SK-N-SH (cell line): ENCODE data around the gene GPR6.

ENCODE experiments used
- ELF1 ChIP-seq: IDR thresholded peaks from 2 replicates; pipeline ENCODE4 v1.4.0; 2012
- EP300 ChIP-seq, 2 experiments: IDR thresholded peaks; 2 replicates each; pipeline versions ENCODE4 v1.4.0 to v1.6.1; 2012; ENCODE audit warnings: borderline replicate concordance in 1 of 2, low read depth in 1 of 2, low read length in 1 of 2
- EZH2phosphoT487 ChIP-seq: fragments of 200-600 bp; sonication (generic); IDR thresholded peaks from 2 replicates; pipeline ENCODE4 v1.6.1; 2017; ENCODE audit warnings: low read depth, mixed run types, mild to moderate bottlenecking, antibody characterized with exemption, moderate library complexity, borderline replicate concordance
- FOXM1 ChIP-seq: IDR thresholded peaks from 2 replicates; pipeline ENCODE4 v1.4.0; 2012; ENCODE audit warnings: low read depth, mild to moderate bottlenecking
- MEF2A ChIP-seq: IDR thresholded peaks from 2 replicates; pipeline ENCODE4 v1.4.0; 2012; ENCODE audit warnings: low read depth, borderline replicate concordance
- RCOR1 ChIP-seq: fragments of 150-350 bp; IDR thresholded peaks from 2 replicates; pipeline ENCODE4 v1.6.1; 2017; ENCODE audit warnings: antibody characterized with exemption, low read length
- TAF1 ChIP-seq: IDR thresholded peaks from 2 replicates; pipeline ENCODE4 v1.6.1; 2012; ENCODE audit warnings: low read depth, mild to moderate bottlenecking, low read length, moderate library complexity, borderline replicate concordance
- USF2 ChIP-seq: fragments of 150-350 bp; IDR thresholded peaks from 2 replicates; pipeline ENCODE4 v1.6.1; 2017; ENCODE audit warnings: antibody characterized with exemption, low read length, low read depth, borderline replicate concordance
- YY1 ChIP-seq: IDR thresholded peaks from 2 replicates; pipeline ENCODE4 v1.4.0; 2012; ENCODE audit warnings: low read depth, mild to moderate bottlenecking
- TF ChIP-seq, protein P1 (sequence below): fragments of 200-600 bp; sonication (generic); IDR thresholded peaks from 2 replicates; pipeline ENCODE4 v1.6.1; 2017; ENCODE audit warnings: antibody characterized with exemption, mild to moderate bottlenecking, moderate library complexity
- TF ChIP-seq, protein P2 (sequence below): IDR thresholded peaks from 2 replicates; pipeline ENCODE4; 2012

DNA sequence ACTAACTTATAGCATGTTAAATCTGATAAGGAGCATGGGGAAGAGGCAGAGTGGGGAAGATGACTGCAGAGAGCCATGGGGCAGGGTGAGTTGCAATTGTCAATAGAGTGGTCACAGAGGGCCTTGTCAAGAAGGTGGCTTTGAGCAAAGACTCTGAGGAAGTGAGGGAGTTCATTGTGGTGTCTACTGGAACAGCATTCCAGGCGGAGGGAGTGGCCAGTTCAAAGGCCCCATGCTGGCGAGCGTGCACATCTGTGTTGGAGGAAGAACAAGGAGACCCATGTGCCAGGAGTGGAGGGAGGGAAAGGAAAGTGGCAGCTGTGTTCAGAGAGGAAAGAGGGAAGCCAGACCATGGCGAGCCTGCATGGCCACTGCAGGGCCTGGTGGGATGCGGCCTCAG is 15.8 kb upstream of the GPR6 start:
- TF ChIP-seq, protein P1, sequence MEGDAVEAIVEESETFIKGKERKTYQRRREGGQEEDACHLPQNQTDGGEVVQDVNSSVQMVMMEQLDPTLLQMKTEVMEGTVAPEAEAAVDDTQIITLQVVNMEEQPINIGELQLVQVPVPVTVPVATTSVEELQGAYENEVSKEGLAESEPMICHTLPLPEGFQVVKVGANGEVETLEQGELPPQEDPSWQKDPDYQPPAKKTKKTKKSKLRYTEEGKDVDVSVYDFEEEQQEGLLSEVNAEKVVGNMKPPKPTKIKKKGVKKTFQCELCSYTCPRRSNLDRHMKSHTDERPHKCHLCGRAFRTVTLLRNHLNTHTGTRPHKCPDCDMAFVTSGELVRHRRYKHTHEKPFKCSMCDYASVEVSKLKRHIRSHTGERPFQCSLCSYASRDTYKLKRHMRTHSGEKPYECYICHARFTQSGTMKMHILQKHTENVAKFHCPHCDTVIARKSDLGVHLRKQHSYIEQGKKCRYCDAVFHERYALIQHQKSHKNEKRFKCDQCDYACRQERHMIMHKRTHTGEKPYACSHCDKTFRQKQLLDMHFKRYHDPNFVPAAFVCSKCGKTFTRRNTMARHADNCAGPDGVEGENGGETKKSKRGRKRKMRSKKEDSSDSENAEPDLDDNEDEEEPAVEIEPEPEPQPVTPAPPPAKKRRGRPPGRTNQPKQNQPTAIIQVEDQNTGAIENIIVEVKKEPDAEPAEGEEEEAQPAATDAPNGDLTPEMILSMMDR = no peak
- TF ChIP-seq MEF2A (no peak), FOXM1 (no peak), USF2 (no peak), RCOR1 (no peak), EZH2phosphoT487 (no peak), YY1 (no peak), EP300 (IDR thresholded peaks at IDR 0.05; ENCODE audit: borderline replicate concordance in 1 of 2, low read depth in 1 of 2, low read length in 1 of 2) (no peak), TAF1 (no peak), ELF1 (no peak)
- TF ChIP-seq, protein P2, sequence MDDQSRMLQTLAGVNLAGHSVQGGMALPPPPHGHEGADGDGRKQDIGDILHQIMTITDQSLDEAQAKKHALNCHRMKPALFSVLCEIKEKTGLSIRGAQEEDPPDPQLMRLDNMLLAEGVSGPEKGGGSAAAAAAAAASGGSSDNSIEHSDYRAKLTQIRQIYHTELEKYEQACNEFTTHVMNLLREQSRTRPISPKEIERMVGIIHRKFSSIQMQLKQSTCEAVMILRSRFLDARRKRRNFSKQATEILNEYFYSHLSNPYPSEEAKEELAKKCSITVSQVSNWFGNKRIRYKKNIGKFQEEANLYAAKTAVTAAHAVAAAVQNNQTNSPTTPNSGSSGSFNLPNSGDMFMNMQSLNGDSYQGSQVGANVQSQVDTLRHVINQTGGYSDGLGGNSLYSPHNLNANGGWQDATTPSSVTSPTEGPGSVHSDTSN = no peak
